ENCODE results near the gene ZBTB7B.

The ZBTB7B gene

GRCh38 chr1:155011437-155012025 lies 8.9 kb downstream of the ZBTB7B start:
- DNase-seq (ENCODE audit: extremely low read depth, low read depth): no peak
- TF ChIP-seq, protein P1, sequence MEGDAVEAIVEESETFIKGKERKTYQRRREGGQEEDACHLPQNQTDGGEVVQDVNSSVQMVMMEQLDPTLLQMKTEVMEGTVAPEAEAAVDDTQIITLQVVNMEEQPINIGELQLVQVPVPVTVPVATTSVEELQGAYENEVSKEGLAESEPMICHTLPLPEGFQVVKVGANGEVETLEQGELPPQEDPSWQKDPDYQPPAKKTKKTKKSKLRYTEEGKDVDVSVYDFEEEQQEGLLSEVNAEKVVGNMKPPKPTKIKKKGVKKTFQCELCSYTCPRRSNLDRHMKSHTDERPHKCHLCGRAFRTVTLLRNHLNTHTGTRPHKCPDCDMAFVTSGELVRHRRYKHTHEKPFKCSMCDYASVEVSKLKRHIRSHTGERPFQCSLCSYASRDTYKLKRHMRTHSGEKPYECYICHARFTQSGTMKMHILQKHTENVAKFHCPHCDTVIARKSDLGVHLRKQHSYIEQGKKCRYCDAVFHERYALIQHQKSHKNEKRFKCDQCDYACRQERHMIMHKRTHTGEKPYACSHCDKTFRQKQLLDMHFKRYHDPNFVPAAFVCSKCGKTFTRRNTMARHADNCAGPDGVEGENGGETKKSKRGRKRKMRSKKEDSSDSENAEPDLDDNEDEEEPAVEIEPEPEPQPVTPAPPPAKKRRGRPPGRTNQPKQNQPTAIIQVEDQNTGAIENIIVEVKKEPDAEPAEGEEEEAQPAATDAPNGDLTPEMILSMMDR (IDR thresholded peaks at IDR 0.05; ENCODE audit: low read depth, low read length): no peak

- TF ChIP-seq, protein P1 (IDR thresholded peaks at IDR 0.05; ENCODE audit: low read depth, low read length): no peak
- no peak for DNase-seq (ENCODE audit: extremely low read depth, low read depth)
Measured at GRCh38 chr1:155012026-155012546, 9.5 kb downstream of the ZBTB7B start.

- TF ChIP-seq, protein P1 (IDR thresholded peaks at IDR 0.05; ENCODE audit: low read depth, low read length): no peak
- no peak for DNase-seq (ENCODE audit: extremely low read depth, low read depth)
Measured at GRCh38 chr1:155012776-155013602, 10.4 kb downstream of the ZBTB7B start.

GRCh38 chr1:155013632-155014031 lies 11.0 kb downstream of the ZBTB7B start:
- TF ChIP-seq, protein P1 (IDR thresholded peaks at IDR 0.05; ENCODE audit: low read depth, low read length): no peak
- no peak for DNase-seq (ENCODE audit: extremely low read depth, low read depth)

- TF ChIP-seq, protein P1 (IDR thresholded peaks at IDR 0.05; ENCODE audit: low read depth, low read length): no peak
- no peak for DNase-seq (ENCODE audit: extremely low read depth, low read depth)
Measured at GRCh38 chr1:155014709-155015508, 12.3 kb downstream of the ZBTB7B start.

DNA sequence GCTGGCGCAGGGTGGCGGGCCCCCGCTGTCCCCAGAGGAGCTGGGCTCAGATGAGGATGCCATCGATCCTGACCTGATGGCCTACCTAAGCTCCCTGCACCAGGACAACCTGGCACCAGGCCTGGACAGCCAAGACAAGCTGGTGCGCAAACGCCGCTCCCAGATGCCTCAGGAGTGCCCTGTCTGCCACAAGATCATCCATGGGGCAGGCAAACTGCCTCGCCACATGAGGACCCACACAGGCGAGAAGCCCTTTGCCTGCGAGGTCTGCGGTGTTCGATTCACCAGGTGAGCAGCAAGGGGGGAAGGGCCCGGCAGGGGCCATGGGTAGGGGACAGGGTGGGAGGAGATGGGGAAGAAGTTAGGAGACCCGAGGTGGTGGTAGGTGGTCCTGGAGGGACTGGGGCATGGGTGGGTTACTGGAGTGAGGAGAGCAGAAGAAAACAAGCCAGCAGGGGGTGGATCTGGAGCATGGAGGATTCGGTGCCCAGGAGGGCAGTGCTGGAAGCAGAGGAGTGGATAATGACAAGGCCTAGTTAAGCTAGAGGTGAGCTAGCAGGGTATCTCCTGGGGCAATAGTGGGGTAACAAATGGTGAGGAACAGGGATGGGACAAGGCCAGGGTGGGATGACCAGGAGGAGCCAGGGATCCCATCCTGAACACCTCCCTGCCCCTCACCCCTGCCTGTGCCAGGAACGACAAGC lies 13.1 kb downstream of the ZBTB7B start:
- TF ChIP-seq, protein P1 (IDR thresholded peaks at IDR 0.05; ENCODE audit: low read depth, low read length): no peak
- no peak for DNase-seq (ENCODE audit: extremely low read depth, low read depth)
